ENCODE measurements around the gene GLI2. TPM values are rescaled to one million over a fixed set of nuclear protein-coding genes. Genes with fewer than 3 reads are reported as not detected.

GLI2 gene
- total RNA-seq, 4 donors from 2014 or later, result 1.9 to 7.9 (median 5.5) TPM

- Histone ChIP-seq H3K9me3 (no peaks in the 10 kb centered on the region), H3K27me3 (no peaks in the 10 kb centered on the region), H3K4me1 (peaks cover 33% of the 10 kb centered on the region), H3K36me3 (no peaks in the 10 kb centered on the region), H3K4me3 (no peak overlapping the region), H3K27ac (no peak overlapping the region)
- WGBS, result 95% methylated on average over 10 of the region's 10 CpGs
- peak in 1 of 2 donors; percentile 39 for DNase-seq (ENCODE audit: low spot score in 2 of 2)
- TF ChIP-seq POLR2AphosphoS5 (IDR thresholded peaks at IDR 0.05) (no peak), POLR2A (IDR thresholded peaks at IDR 0.05) (no peak)
Measured at GRCh38 chr2:120767486-120768005, 31.9 kb downstream of the GLI2 start.

GRCh38 chr2:120768112-120769048, 32.7 kb downstream of the GLI2 start:
- DNase-seq (ENCODE audit: low spot score in 2 of 2), result peak in 1 of 2 donors; percentile 31
- Histone ChIP-seq H3K9me3 (no peaks in the 10 kb centered on the region), H3K27me3 (no peaks in the 10 kb centered on the region), H3K4me1 (peaks cover 33% of the 10 kb centered on the region), H3K36me3 (no peaks in the 10 kb centered on the region), H3K4me3 (no peak overlapping the region), H3K27ac (no peak overlapping the region)
- WGBS, result 86% methylated on average over 9 of the region's 17 CpGs
- TF ChIP-seq POLR2A (IDR thresholded peaks at IDR 0.05), result no peak
- no peak for TF ChIP-seq CTCF (IDR thresholded peaks at IDR 0.05)
- TF ChIP-seq EP300 (IDR thresholded peaks at IDR 0.05), result no peak
- no peak for TF ChIP-seq POLR2AphosphoS5 (IDR thresholded peaks at IDR 0.05)

GRCh38 chr2:120769076-120769786, 33.6 kb downstream of the GLI2 start:
- Histone ChIP-seq H3K4me3 (no peak overlapping the region), H3K9me3 (no peaks in the 10 kb centered on the region), H3K4me1 (peaks cover 27% of the 10 kb centered on the region), H3K36me3 (no peaks in the 10 kb centered on the region), H3K27ac (no peak overlapping the region), H3K27me3 (no peaks in the 10 kb centered on the region)
- TF ChIP-seq POLR2A (IDR thresholded peaks at IDR 0.05), result no peak
- no peak for TF ChIP-seq EP300 (IDR thresholded peaks at IDR 0.05)
- TF ChIP-seq CTCF (IDR thresholded peaks at IDR 0.05), result no peak
- TF ChIP-seq POLR2AphosphoS5 (IDR thresholded peaks at IDR 0.05), result no peak
- WGBS, result 95% methylated on average over 9 of the region's 11 CpGs
- DNase-seq (ENCODE audit: low spot score in 2 of 2), result peak in 1 of 2 donors; percentile 35

GRCh38 chr2:120769787-120770120, 34.1 kb downstream of the GLI2 start:
- TF ChIP-seq POLR2AphosphoS5 (IDR thresholded peaks at IDR 0.05) (no peak), EP300 (IDR thresholded peaks at IDR 0.05) (no peak), POLR2A (IDR thresholded peaks at IDR 0.05) (no peak), CTCF (IDR thresholded peaks at IDR 0.05) (no peak)
- H3K4me3 ChIP-seq, result no peak overlapping the region
- no peak for DNase-seq (ENCODE audit: low spot score in 2 of 2)
- H3K9me3 ChIP-seq, result no peaks in the 10 kb centered on the region
- no peak overlapping the region for H3K27ac ChIP-seq
- no peaks in the 10 kb centered on the region for H3K27me3 ChIP-seq
- peaks cover 27% of the 10 kb centered on the region for H3K4me1 ChIP-seq
- no peaks in the 10 kb centered on the region for H3K36me3 ChIP-seq
- WGBS, result 86% methylated on average over 1 of the region's 2 CpGs

- 89% methylated on average over 3 of the region's 4 CpGs for WGBS
- no peak overlapping the region for H3K27ac ChIP-seq
- H3K4me3 ChIP-seq, result no peak overlapping the region
- no peak for TF ChIP-seq POLR2AphosphoS5 (IDR thresholded peaks at IDR 0.05)
- TF ChIP-seq EP300 (IDR thresholded peaks at IDR 0.05), result no peak
- no peak for TF ChIP-seq CTCF (IDR thresholded peaks at IDR 0.05)
- TF ChIP-seq POLR2A (IDR thresholded peaks at IDR 0.05), result no peak
- H3K27me3 ChIP-seq, result no peaks in the 10 kb centered on the region
- H3K9me3 ChIP-seq, result no peaks in the 10 kb centered on the region
- DNase-seq (ENCODE audit: low spot score in 2 of 2), result peak in 1 of 2 donors; percentile 46
- peaks cover 22% of the 10 kb centered on the region for H3K4me1 ChIP-seq
- no peaks in the 10 kb centered on the region for H3K36me3 ChIP-seq
Measured at GRCh38 chr2:120770176-120770575, 34.5 kb downstream of the GLI2 start.
